NCI-H345 treated with DMSO at 0.1 percent for 48 hours (cell line): ENCODE data around the gene TRHDE.
"Not testable (repeated sequence)": the region's sequence is repeated elsewhere in the genome, so short reads cannot be mapped to it uniquely, and the experiment has no call there.

Experiments used
- DNase-seq: peaks from one replicate; lab custom pipeline; 2025; ENCODE audit not compliant: unreplicated experiment; lab: John Stamatoyannopoulos, UW

The TRHDE gene

DNA sequence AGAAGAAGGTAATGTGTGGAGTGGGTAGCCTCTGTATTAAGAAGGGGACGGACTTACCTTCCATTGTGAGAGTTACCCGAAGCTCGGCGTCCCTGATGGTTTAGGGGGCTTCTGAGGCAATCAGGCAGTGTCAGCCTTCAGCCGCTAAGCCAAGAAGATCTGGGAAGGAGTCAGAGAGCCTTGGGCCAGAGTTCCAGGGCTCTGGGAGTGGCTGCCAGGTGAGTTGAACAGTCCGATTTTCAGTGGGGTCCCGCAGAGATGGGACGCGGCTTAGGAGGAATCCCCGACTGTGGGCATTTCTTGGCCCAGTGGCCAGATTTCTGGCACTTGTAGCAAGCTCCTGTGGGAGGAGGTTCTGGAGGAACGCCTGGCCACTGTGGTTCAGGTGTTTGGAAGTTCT lies 439.9 kb downstream of the TRHDE start:
- not testable (repeated sequence) for DNase-seq

- DNase-seq = no peak
These were observed 444.1 kb downstream of the TRHDE start for GRCh38 chr12:72716221-72716620.

GRCh38 chr12:72717036-72717435 lies 444.9 kb downstream of the TRHDE start:
- DNase-seq = no peak
